ENCODE data around the gene PTPN18.

PTPN18 gene

GRCh38 chr2:130341562-130342019 is 14.3 kb upstream of the PTPN18 start:
- no peak for DNase-seq

GRCh38 chr2:130342020-130342532 is 13.8 kb upstream of the PTPN18 start:
- DNase-seq, result peak; percentile 93

- peak; percentile 97 for DNase-seq
Measured at GRCh38 chr2:130342533-130343275, 13.2 kb upstream of the PTPN18 start, which contains the start of gene IMP4. TSS of gene IMP4 (plus strand) at chr2:130342897. CDS start at chr2:130342933, 36 bp downstream.

- DNase-seq, result no peak
Measured at GRCh38 chr2:130344578-130344977, 11.3 kb upstream of the PTPN18 start.

- no peak for DNase-seq
Measured at GRCh38 chr2:130345091-130345490, 10.8 kb upstream of the PTPN18 start.

GRCh38 chr2:130345611-130346010 is 10.2 kb upstream of the PTPN18 start:
- no peak for DNase-seq

GRCh38 chr2:130346041-130346740 is 9.7 kb upstream of the PTPN18 start:
- no peak for DNase-seq

- DNase-seq, result no peak
Measured at GRCh38 chr2:130346741-130347066, 9.2 kb upstream of the PTPN18 start.

GRCh38 chr2:130347220-130347925 is 8.5 kb upstream of the PTPN18 start:
- DNase-seq, result no peak

- DNase-seq, result no peak
Measured at GRCh38 chr2:130349174-130349573, 6.7 kb upstream of the PTPN18 start.

GRCh38 chr2:130351711-130352110 is 4.1 kb upstream of the PTPN18 start:
- DNase-seq, result no peak

- peak; percentile 49 for DNase-seq
Measured at GRCh38 chr2:130352237-130352636, 3.6 kb upstream of the PTPN18 start.

GRCh38 chr2:130353291-130354138 is 2.3 kb upstream of the PTPN18 start:
- no peak for DNase-seq

GRCh38 chr2:130354139-130354428 is 1.8 kb upstream of the PTPN18 start:
- no peak for DNase-seq

GRCh38 chr2:130355172-130355577 is 681 bp upstream of the PTPN18 start:
- DNase-seq, result no peak

GRCh38 chr2:130357864-130358263 is 2.0 kb downstream of the PTPN18 start:
- DNase-seq, result no peak

- no peak for DNase-seq
Measured at GRCh38 chr2:130358420-130359350, 2.8 kb downstream of the PTPN18 start.

- no peak for DNase-seq
Measured at GRCh38 chr2:130359466-130359865, 3.6 kb downstream of the PTPN18 start.

GRCh38 chr2:130363479-130363878 is 7.6 kb downstream of the PTPN18 start:
- DNase-seq, result no peak

- no peak for DNase-seq
Measured at GRCh38 chr2:130365075-130365474, 9.2 kb downstream of the PTPN18 start.

- DNase-seq, result no peak
Measured at GRCh38 chr2:130365963-130366362, 10.1 kb downstream of the PTPN18 start.

- DNase-seq, result no peak
Measured at GRCh38 chr2:130366720-130367119, 10.9 kb downstream of the PTPN18 start.
